NCI-H2029 (cell line): Measurements from ENCODE around the gene TSPAN9.
"Not testable (repeated sequence)": the region's sequence is repeated elsewhere in the genome, so short reads cannot be mapped to it uniquely, and the experiment has no call there.

Experiments used
- DNase-seq: peaks from one replicate; lab custom pipeline; 2025; lab: John Stamatoyannopoulos, UW

The TSPAN9 gene

DNA sequence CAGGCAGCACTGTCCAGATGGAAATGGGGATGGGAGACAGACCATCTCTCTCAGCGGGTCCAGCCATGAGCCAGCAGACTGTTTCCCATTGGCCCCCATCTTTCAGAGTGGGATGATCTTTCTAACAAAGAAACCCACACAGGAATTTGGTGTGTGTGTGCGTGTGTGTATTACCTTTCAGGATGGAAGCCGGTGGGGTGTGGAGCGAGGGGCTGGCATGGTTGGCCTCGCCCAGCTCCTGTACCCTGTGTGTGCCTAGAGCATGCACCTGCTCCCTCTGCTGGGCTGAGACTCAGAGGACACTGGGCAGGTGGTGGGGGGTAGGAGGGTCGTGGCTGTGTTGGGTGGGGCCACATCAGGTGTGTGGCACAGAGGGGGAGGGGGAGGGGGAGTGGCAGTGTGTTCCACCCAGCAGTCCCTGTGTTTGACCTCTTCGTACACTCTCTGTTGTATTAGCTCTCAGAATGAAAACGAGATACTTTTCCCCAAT is 33.0 kb upstream of the TSPAN9 start:
- no peak for DNase-seq

DNA sequence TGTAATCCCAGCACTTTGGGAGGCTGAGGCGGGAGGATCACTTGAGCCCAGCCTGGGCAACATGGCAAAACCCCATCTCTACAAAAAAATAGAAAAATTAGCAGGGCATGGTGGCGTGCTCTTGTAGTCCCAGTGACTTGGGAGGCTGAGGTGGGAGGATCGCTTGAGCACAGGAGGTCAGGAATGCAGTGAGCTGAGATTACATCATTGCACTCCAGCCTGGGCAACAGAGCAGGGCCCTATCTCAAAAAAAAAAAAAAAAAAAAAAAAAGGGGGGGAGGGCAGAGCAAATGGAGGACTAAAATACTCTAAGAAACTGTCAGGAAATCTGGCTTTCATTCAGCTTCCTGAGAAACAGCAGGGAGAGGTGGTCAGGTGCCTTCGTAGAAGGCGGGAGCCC is 31.7 kb upstream of the TSPAN9 start:
- no peak for DNase-seq

DNA sequence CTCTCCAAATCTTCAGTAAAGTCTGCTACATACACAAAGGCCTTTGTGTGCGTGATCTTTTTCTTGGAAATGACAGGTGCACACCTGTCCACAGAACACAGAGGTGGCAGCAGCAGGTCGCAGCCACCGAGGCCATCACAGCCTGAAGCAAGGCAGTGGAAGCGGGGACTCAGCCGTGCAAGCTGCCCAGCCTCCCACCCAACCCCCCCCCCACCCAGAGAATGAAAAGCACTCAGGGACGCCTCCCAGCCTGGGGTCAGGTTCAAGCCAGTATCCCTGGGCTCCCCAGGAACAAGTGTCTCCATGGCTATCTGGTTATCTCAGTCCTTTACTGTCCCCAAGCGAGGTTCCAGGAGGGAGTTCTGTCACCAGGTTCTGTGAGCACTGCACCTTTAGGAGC is 31.2 kb upstream of the TSPAN9 start:
- DNase-seq = no peak

DNA sequence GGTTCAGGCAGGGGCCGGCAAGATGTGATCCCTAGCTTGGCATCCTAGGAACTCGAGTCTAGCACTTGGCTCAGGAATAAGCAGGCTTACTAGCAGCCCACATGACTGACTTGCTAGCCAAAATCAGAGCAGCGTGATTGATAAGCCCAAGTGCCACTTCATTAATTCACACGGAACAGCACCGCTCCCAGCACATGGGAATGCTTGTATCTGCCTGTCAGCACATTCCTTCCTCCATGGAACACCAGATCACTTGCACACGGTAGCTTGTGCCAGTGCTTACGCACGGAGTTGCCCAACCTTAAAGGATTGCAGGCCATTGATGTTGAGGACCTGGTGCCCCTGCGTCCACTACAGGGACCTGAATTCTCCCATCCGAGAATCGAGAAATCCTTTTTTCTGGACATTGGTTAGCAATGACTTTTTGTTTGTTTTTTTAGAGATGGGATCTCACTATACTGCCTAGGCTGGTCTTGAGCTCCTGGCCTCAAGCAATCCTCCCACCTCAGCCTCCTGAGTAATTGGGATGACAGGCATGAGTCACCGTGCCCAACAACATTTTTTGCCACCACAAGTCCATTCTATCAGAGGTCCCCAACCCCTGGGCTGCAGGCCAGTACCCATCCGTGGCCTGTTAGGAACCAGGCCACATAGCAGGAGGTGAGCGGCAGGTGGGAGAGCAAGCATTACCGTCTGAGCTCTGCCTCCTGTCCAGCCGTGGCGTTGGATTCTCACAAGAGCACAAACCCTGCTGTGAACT is 30.6 kb upstream of the TSPAN9 start:
- no peak for DNase-seq

DNA sequence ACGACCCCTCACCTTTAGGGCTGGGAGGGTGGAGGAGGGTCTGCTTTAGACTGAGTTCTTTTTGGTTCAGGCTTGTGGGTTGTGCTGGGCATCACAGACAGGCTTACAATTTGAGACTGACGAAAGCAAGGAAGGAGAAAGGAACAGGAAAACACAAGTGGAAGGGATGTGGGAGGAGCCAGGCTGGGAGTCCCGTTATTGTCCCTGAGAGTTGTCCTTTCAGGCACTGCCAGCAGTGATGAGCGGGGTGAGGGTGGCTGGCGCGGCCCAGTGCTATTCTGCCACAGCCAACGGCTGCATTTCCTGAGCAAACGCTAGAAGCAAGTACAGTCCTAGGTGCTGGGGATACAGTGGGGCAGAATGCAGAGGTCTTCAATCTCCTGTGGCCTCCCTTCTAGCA is 29.2 kb upstream of the TSPAN9 start:
- DNase-seq = peak; percentile 12

DNA sequence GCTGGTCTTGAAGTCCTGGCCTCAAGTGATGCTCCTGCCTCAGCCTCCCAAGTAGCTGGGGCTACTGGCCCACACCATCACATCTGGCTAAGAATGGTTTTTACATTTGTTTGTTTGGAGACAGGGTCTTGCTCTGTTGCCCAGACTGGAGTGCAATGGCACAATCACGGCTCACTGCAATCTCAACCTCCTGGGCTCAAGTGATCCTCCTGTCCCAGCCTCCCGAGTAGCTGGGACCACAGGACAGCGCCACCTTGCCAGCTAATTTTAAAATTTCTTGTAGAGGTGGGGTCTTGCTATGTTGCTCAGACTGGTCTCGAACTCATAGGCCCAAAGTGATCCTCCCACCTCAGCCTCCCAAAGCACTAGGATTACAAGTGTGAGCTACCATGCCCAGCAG is 28.6 kb upstream of the TSPAN9 start:
- DNase-seq = no peak

DNA sequence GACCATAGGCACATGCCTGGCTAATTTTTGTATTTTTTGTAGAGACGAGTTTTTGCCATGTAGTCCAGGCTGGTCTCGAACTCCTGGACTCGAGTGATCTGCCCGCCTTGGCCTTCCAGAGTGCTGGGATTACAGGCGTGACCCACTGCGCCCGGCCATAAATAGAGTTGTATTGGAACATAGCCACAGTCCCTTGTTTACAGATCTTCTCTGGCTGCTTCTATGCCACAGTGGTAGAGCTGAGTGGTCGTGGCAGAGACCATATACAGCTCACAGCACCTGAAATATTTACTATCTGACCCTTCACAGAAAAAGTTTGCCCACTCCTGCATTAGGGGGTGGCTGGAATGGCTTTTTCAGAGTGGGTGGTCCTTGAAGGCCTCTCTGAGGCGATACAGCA is 28.0 kb upstream of the TSPAN9 start:
- no peak for DNase-seq

DNA sequence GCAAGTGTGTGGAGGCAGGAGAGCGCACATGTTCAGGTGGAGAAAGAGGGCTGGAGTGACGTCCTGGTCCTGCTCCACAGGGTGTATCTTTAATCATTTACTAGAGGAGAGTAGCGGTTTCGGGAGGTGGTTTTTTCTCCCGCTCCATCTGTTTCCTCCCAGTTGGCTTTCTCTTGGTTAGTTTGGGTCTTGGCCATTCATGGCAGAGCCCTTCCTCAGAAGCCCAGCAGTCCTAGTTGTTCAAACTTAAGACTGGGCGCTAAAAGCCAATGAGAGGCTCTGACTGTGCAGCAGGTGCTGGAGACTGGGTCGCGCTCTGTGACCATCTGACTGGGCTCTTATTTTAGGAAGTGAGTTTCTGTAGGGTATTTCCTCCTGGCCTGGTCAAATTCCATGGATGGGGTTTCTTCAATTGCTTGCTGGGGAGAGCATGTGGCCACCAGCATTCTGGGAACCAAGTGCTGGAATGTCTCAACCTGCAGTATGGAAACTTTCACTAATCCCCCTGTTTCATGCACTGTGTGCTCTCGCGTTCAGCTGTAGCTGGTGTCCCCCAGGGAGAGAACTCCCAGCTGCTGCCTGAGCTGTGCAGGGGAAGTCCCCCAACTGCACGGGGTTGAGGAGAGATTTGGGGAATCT is 27.4 kb upstream of the TSPAN9 start:
- no peak for DNase-seq

DNA sequence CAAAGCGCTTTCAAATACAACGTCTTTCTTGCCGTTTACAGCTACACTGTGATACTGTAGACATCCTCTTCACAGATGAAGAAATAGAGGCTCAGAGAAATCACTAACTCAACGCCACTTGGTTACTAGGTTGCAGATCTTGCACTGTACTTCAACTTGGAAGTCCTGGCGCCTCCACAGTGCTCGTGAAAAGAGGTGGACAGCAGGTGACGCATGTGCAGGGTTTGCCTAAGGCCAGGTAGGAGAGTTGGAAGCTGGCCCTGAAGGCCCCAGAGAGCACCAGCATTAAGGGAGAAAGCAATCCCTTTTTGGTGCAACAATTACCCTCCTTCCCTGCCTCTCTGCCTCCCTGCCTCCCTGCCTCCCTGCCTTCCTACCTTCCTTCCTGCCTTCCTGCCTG is 22.8 kb upstream of the TSPAN9 start:
- DNase-seq = no peak

DNA sequence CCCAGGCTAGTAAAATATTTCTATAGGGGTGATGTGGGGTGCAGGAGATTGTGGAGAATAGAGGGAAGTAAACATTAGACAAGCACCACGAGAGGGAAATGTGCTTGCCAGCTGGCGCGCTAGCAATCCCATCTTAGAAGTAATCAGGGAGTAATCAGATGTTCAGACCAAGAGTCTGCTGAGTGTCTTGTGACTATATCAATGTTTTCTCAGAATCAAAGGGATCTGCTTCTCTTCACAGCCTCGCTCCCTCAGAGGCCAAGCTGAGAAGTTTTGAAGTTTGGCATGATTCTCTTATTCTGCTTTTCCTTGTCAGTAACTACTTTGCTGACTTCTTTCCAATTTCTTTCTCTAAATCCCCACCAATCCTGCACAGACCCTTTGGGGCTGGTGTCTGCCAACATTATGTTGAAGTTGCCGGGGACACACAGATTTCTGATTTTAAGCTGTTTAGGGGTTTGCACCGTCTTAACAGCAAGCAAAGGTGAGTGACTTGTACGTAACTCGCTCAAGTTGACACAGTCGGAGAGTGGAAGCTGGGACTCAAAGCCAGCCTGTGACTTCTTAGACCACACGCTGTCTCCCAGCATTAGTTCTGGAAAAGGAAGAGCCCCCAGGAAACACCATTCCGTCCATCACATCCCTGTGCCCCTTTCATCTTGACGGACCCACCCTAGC is 22.0 kb upstream of the TSPAN9 start:
- DNase-seq = no peak

DNA sequence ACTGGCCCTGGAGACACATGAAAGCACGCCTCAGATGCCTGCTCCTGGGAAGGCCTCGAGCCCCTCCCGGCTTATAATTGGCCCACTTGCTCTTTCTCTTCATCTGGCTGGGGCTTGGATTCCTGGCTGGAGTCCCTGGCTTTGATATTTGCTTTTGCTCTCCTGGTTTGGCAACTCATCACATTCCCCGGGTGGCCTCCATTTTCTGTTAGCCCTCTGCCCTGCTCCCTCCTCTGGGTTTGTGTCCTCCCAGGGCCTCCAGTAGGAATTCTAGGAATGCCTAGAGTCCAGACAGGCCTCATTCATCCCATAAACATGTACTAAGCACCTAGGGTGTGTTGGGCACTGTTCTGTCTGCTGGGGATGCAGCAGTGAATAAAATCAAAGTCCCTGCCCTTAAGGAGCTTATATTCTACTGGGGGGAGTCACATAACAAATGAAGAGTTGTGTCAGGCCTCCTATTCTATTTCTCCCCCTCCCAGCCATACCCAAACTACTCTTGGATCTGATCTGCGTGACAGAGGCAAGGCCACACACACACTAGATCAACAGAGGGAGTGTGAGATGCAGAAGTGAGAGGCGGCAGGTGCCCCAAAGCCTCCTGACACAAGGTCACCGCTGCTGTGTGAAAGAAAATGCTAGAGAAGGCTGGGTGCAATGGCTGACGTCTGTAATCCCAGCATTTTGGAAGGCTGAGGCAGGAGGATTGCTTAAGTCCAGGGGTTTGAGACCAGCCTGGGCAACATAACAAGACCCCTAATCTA is 21.3 kb upstream of the TSPAN9 start:
- peak; percentile 9 for DNase-seq

DNA sequence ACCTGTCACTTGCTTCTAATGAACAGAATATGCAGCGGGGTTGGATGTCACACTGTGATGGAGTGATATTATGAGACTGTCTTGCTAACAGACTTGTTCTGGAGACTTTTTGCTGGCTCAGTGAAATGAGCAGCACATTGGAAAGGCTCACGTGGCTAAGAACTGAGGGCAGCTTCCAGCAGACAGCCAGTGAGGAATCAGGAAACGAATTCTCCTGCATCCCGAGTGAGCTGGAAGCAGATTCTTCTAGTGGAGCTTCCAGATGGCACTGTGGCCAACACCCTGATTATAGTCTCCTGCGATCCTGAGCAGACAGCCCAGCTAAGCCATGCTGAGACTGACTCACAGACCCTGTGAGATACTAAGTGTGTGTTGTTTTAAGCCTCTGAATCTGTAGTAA is 16.1 kb upstream of the TSPAN9 start:
- no peak for DNase-seq

DNA sequence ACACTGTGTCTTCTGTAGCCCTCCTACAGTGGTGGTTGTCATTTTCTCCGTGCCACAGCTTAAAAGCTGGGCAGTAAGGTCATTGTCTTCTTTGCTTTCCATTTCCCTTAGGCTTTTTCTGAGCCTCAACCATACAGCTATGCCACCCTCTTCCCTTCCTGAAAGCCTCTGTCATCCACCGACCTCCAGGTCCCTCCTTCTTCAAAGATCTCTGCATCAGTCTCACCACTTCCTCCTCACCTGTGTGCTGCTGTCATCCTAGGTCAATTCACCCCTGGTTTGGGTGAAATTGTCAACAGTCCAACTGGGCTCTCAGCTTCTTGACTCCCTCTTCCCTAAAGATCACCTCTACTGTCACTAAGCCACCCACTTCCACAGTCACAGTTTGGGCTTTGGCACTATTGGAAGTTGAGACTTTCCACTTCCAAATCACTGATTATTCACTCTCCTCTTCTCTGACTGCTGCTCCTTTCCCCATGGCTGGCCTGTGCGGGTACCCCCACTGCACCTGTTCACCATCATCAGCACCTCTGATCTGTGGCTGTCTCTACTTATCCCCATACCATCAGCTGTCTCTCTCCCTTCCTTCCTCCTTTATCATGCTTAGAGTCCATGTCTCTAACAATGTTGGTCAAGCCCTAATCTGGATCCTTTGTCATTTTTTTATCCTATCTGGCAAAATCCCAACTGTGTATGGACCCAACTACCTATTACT is 15.5 kb upstream of the TSPAN9 start:
- DNase-seq = no peak

DNA sequence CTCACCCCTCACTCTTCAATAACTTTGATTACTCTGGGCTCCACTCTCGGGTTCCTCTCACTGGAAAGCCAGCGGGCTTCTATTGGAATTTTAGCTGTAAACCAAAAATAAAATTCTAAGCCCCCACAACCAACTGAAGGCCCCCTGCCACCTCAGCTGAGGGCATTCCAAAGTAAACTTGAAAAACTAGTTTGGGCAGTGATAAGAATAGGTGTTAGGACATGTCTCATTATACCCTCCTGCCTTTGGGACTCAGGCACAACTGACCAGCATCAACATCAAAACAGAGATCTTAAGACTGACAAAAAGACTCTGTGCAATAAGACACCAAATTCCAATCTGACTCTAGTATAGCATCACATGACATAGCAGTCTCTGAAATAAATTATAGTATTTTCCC is 11.9 kb upstream of the TSPAN9 start:
- DNase-seq = no peak

DNA sequence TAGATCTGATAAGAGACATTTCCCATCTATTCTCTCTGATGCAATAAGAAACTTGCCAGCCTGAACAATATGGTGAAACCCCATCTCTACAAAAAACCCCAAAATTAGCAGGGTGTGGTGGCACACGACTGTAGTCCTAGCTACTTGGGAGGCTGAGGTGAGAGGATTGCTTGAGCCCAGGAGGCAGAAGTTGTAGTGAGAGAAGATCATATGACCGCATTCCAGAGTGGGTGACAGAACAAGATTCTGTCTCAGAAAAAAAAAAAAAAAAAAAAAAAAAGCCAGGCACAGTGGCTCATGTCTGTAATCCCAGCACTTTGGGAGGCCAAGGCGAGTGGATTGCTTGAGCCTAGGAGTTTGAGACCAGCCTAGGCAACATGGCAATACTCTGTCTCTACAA is 11.3 kb upstream of the TSPAN9 start:
- not testable (repeated sequence) for DNase-seq

DNA sequence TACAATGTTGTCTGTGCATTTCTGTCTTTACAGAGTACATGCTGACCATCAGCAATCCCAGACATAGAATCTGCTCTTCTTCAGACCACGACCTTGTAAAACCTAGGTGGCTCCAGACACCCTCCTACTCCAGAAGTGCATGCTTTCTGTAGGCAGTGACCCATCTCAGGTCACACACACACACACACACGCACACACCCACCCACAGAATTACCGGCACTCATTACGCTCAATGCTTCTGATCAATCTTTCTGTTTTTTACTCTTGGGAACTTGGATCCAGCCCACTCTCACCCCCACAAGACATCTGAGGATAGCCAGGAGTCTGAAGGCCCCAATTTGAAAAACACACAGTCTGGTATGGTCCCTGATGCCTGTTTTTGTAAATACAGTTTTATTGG is 7.5 kb upstream of the TSPAN9 start:
- DNase-seq = no peak

DNA sequence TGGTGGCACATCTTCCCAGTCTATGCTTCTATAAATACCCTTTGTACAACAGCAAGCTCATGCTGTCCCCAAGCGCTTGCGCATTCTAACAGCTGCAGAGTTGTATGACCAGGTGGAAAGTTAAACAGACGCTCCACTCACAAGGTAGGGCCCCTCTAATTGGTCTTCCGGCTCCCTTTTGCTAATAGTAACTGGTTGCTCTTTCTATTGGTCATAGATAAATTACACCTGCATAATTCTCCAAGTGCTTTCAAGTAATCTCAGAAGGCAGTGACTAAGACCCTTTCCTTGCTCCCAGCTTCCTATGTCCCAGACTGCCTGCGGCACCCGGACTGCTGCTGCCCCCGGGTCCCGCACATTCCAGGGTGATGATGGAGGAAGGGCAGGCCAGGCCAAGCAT is 6.1 kb upstream of the TSPAN9 start:
- DNase-seq = no peak

DNA sequence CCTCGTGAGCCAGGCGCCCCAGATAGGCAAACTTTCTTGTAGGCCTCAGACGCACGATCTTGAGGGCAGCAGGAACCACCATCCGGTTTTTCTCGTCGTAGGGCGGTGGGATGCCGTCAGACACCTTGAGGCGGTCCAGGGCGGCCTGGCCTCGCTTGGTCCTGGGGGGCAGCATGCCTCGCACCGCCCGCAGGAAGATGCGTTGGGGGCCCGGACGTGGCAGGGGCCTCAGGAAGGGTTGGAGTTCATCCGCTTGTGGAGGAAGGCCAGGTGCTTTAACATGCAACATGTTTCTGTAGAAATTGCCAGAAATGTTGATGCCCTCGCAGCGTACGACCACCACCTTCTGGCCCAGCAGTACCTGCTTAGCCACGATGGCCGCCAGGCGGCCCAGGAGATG is 5.5 kb upstream of the TSPAN9 start:
- DNase-seq = no peak

DNA sequence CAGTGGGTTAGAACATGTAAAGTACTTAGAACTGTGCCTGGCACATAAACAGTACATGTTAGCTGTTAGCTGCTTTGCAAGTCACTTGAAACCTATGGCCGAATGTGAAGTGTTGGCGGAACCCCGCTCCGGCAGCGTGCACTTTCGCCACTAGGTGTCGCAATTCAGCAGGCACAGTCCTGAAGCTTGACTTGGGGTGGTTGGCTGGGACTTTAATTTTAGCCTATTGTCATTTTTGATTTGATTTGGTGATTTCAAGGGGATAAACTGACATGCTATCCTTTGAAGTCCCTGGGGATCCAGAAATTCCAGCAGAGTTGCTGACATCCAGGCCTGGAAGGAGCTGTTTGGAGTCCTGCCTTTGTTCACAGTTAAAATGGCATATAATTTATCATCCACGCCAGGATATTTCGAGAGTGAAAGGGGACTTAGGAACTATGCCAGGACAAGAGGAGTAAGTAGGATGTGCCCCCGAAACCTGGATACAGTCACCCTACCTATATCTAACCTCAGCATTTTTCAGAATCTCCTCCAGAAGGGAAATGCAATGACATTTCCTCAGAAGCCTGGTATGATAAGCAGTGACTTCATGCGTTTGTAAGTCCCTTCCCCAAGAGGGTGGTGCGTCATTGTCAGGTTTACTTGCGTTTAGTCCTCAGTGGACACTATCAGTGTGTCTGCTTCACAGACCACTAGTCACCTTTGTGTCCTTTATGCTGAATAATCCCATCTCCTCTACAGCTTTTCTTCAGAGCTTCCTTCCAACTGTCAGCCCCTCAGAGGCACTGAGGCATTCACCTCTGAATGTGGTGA is 3.5 kb upstream of the TSPAN9 start:
- DNase-seq = peak; percentile 73

DNA sequence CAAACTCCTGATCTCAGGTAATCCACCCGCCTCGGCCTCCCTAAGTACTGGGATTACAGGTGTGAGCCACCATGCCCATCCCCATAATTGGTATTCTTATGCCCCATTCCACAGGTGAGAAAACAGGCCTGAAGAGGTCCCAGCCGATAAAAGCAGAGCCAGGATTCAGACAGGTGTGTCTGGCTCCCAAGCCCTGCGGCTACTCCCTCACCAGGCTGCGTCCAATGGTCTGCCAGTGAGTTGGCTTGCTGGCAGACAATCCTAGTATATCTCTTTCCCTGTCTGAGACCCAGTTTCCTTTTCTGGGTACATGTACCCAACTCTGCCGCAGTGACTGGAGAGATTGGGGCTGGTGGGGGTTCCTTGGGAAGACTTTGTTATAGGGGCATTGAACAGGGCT is 1.9 kb upstream of the TSPAN9 start:
- DNase-seq = peak; percentile 16

DNA sequence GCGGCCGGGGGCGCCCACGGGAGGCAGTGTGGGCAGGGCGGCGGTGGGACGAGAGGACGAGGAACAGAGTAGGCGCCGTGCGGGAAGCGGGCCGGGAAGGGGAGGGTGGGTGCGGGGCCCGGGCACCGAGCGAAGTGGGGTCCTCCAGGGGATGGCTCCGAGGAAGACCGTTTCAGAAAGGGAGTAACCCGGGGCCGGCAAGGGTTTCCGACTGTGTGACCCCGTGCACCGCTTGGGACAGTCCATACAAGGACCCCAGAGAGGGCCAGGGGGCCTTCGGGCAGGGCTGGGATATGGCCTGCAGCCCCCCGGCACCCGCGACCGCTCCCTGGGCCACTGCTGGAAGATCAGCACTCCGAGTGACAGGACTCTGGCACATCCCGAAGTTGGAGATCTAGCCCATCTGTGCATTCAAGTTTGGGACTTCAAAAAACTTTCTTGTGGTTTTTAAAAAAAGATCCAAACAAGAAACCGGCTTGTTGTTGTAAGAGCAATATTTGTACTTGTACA is 448 bp downstream of the TSPAN9 start:
- DNase-seq = no peak
